GM12878 (cell line): ENCODE data around the gene ZC3H15. TPM values are rescaled to one million over a fixed set of nuclear protein-coding genes. Genes with fewer than 3 reads are reported as not detected.

ENCODE experiments used
- ATAC-seq: fragments of 200-7000 bp; cut with Tn5 transposase; 3 replicates; pipeline ENCODE4 v1.9.1; 2020; ENCODE audit warnings: mild to moderate bottlenecking, moderate library complexity
- BruUV-seq: library from RNA; stranded (reverse); fragments of 400-500 nt; replicated peaks from 2 replicates; lab custom pipeline; 2021; lab: Mats Ljungman, UMichigan
- CTCF ChIA-PET: fragments of 300-600 bp; sonication (Branson Sonifier 250); formaldehyde crosslinking; extraction: SDS; loops from one replicate; lab custom pipeline; 2021; ENCODE audit warnings: inconsistent platforms; lab: Yijun Ruan, JAX
- POLR2A ChIA-PET: fragments of 350-600 bp; formaldehyde crosslinking; extraction: SDS; loops from one replicate; lab custom pipeline; 2021; ENCODE audit warnings: inconsistent platforms; lab: Charles Lee
- RAD21 ChIA-PET: fragments of 300-600 bp; sonication (Branson Sonifier 250); formaldehyde crosslinking; loops from one replicate; lab custom pipeline; 2023; ENCODE audit warnings: antibody characterized with exemption; ENCODE audit not compliant: unreplicated experiment; lab: Charles Lee
- SMC1A ChIA-PET: fragments of 300-600 bp; sonication (Branson Sonifier 250); formaldehyde crosslinking; loops from one replicate; lab custom pipeline; 2023; ENCODE audit not compliant: unreplicated experiment, uncharacterized antibody; lab: Charles Lee
- DNase-seq: peaks from one replicate; pipeline ENCODE4 v3.0.0-alpha.2; 2011; ENCODE audit warnings: low read depth, low spot score
- FAIRE-seq: peaks from 3 replicates; lab custom pipeline; 2011; peaks lifted over from hg19 to GRCh38; lab: Jason Lieb, UNC
- H2AFZ ChIP-seq: 2 replicates; pipeline ENCODE4 v1.6.0; 2011; ENCODE audit warnings: low read depth, low read length, control low read depth; ENCODE audit not compliant: control insufficient read depth
- H3K27ac ChIP-seq: 2 replicates; pipeline ENCODE4 v1.5.1; 2011; ENCODE audit warnings: control low read depth; ENCODE audit not compliant: control insufficient read depth, insufficient read depth
- H3K27me3 ChIP-seq, 2 experiments: replicated peaks in 1 of 2; 2 replicates each; pipeline versions ENCODE4 v1.6.0 to v1.6.1; 2011; ENCODE audit warnings: low read length in 1 of 2; ENCODE audit not compliant: control insufficient read depth in 2 of 2, insufficient read depth in 2 of 2
- H3K36me3 ChIP-seq, 2 experiments: 2 replicates each; pipeline ENCODE4 v1.5.1; 2011; ENCODE audit warnings: low read length in 1 of 2; ENCODE audit not compliant: control insufficient read depth in 2 of 2, insufficient read depth in 2 of 2
- H3K4me1 ChIP-seq: 2 replicates; pipeline ENCODE4 v1.6.1; 2011; ENCODE audit warnings: mild to moderate bottlenecking, low read length, moderate library complexity, mixed read lengths; ENCODE audit not compliant: control insufficient read depth, insufficient read depth
- H3K4me2 ChIP-seq: 2 replicates; pipeline ENCODE4 v1.6.0; 2011; ENCODE audit warnings: control low read depth; ENCODE audit not compliant: control insufficient read depth, insufficient read depth
- H3K4me3 ChIP-seq: fragments of 200-600 bp; sonication (generic); 2 replicates; pipeline ENCODE4 v1.5.1; 2016
- H3K79me2 ChIP-seq: 2 replicates; pipeline ENCODE4 v1.6.0; 2011; ENCODE audit warnings: low read length; ENCODE audit not compliant: control insufficient read depth, insufficient read depth
- H3K9ac ChIP-seq: 2 replicates; pipeline ENCODE4 v1.8.0; 2011; ENCODE audit warnings: low read length, control low read depth, mixed read lengths; ENCODE audit not compliant: control insufficient read depth, insufficient read depth
- H3K9me3 ChIP-seq: replicated peaks from 3 replicates; pipeline ENCODE4 v1.5.1; 2011; ENCODE audit warnings: mild to moderate bottlenecking, low read length; ENCODE audit not compliant: control insufficient read depth, insufficient read depth
- H4K20me1 ChIP-seq: 2 replicates; pipeline ENCODE4 v1.6.0; 2011; ENCODE audit not compliant: control insufficient read depth, insufficient read depth
- EED ChIP-seq: sonication (generic); IDR thresholded peaks from 2 replicates; pipeline ENCODE4 v1.6.1; 2016; ENCODE audit warnings: antibody characterized with exemption, low read depth
- TCF12 ChIP-seq: IDR thresholded peaks from 2 replicates; pipeline ENCODE4 v1.6.1; 2011; ENCODE audit warnings: low read depth, mild to moderate bottlenecking, low read length
- WGBS: methylation state at CpG from one replicate; pipeline ENCODE4 v1.1.6; 2016; ENCODE audit warnings: low lambda C conversion rate; ENCODE audit not compliant: insufficient replicate concordance, insufficient coverage; ENCODE audit errors: missing lambda C conversion rate; 5-methylcytosine and 5-hydroxymethylcytosine counted together
- in situ Hi-C: fragments of 300-500 bp; cut with MboI; formaldehyde crosslinking; loops from 9 replicates; pipeline ENCODE4 v1.14.3; 2018; ENCODE audit warnings: mixed read lengths
- intact Hi-C: fragments of 100-400 bp; cut with micrococcal nuclease; formaldehyde crosslinking; loops from one replicate; pipeline ENCODE4 v1.14.2; 2022; ENCODE audit not compliant: unreplicated experiment
- polyA plus RNA-seq, 11 experiments: library from polyadenylated mRNA; depleted of rRNA in 4 of 11; unstranded in 6 of 11; stranded (reverse) in 5 of 11; fragments of >200 nt; fragmentation: Nextera tagmentation in 4 of 11; fragmentation: Illumina TruSeq in 1 of 11; extraction: Ambion mirVana in 4 of 11; extraction: Trizol in 1 of 11; gene quantifications; 1 replicate in 1 of 11; 2 replicates in 10 of 11; pipeline versions ENCODE4 v1.2.1 to v1.2.3, GENCODE V29; 2011 to 2016; ENCODE audit warnings: inconsistent platforms in 2 of 11, missing spikeins in 2 of 11, low read depth in 1 of 11
- total RNA-seq, 4 experiments: library from RNA; depleted of rRNA in 3 of 4; stranded (reverse); fragments of >200 nt in 3 of 4; fragmentation: Illumina TruSeq in 1 of 4; extraction: Trizol in 1 of 4; gene quantifications; 2 replicates each; pipeline versions ENCODE4 v1.2.1 to v1.2.3, GENCODE V29; 2013 to 2021
- TF ChIP-seq, protein P1 (sequence below): IDR thresholded peaks from 2 replicates; pipeline ENCODE4 v1.6.1; 2011; ENCODE audit warnings: mild to moderate bottlenecking, low read depth, low read length, moderate library complexity; ENCODE audit not compliant: insufficient replicate concordance
- TF ChIP-seq, protein P2 (sequence below): IDR thresholded peaks from 2 replicates; pipeline ENCODE4 v1.6.1; 2011; ENCODE audit warnings: low read depth, low read length, improper control_type of control experiment, borderline replicate concordance
- TF ChIP-seq, protein P3 (sequence below): IDR thresholded peaks from 2 replicates; pipeline ENCODE4 v1.6.1; 2012; ENCODE audit warnings: low read length, inconsistent platforms

Gene ZC3H15
- total and polyA plus RNA-seq, 10 of the 15 experiments (the other 5 are each of a cell fraction or from before 2014, with no cell fraction given): 51.5 to 152 (median 123) TPM

DNA sequence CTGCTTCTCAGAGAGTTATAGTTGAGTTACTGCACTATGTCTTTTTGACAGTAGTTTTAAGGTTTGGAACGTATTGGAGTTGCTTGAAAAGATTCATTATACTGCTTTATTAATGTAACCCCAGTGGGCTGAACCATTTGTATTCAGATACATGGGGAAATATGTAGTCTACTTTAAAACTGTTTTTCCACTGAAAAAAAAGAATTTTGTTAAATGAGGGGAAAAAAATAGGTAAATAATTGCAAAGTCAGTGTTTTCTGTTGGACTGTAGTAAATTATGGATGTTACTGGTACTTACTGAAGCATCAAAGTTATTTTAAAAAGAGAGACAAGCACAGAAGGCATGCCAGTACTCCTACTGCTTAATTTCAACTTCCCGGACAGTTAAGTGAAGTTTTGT is 36.4 kb downstream of the ZC3H15 start:
- no TSS peak for BruUV-seq
- intact Hi-C loops (no loop called here), in situ Hi-C loops (no loop called here)
- ATAC-seq (no peak), FAIRE-seq (no peak), DNase-seq (no peak)
- no peak overlapping the region for H3K9ac ChIP-seq
- WGBS: 95% methylated on average over 2 of the region's 2 CpGs
- H3K27me3 ChIP-seq: no peaks in the 10 kb centered on the region
- no peaks in the 10 kb centered on the region; the same call in 2 of the 3 replicates for H3K9me3 ChIP-seq
- CTCF ChIA-PET: no interaction called here
- H3K4me3 ChIP-seq: no peak overlapping the region
- no peaks in the 10 kb centered on the region for H3K4me1 ChIP-seq
- POLR2A ChIA-PET: no interaction called here
- TF ChIP-seq TCF12 (no peak), EED (no peak)
- TF ChIP-seq, protein P1, sequence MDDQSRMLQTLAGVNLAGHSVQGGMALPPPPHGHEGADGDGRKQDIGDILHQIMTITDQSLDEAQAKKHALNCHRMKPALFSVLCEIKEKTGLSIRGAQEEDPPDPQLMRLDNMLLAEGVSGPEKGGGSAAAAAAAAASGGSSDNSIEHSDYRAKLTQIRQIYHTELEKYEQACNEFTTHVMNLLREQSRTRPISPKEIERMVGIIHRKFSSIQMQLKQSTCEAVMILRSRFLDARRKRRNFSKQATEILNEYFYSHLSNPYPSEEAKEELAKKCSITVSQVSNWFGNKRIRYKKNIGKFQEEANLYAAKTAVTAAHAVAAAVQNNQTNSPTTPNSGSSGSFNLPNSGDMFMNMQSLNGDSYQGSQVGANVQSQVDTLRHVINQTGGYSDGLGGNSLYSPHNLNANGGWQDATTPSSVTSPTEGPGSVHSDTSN: no peak
- TF ChIP-seq, protein P2, sequence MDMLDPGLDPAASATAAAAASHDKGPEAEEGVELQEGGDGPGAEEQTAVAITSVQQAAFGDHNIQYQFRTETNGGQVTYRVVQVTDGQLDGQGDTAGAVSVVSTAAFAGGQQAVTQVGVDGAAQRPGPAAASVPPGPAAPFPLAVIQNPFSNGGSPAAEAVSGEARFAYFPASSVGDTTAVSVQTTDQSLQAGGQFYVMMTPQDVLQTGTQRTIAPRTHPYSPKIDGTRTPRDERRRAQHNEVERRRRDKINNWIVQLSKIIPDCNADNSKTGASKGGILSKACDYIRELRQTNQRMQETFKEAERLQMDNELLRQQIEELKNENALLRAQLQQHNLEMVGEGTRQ: no peak
- TF ChIP-seq, protein P3, sequence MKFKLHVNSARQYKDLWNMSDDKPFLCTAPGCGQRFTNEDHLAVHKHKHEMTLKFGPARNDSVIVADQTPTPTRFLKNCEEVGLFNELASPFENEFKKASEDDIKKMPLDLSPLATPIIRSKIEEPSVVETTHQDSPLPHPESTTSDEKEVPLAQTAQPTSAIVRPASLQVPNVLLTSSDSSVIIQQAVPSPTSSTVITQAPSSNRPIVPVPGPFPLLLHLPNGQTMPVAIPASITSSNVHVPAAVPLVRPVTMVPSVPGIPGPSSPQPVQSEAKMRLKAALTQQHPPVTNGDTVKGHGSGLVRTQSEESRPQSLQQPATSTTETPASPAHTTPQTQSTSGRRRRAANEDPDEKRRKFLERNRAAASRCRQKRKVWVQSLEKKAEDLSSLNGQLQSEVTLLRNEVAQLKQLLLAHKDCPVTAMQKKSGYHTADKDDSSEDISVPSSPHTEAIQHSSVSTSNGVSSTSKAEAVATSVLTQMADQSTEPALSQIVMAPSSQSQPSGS: no peak
- no peak overlapping the region for H3K27ac ChIP-seq
- no peak overlapping the region for H2AFZ ChIP-seq
- SMC1A ChIA-PET: no interaction called here
- no peak overlapping the region for H3K4me2 ChIP-seq
- H3K79me2 ChIP-seq: no peaks in the 10 kb centered on the region
- RAD21 ChIA-PET: no interaction called here
- H3K36me3 ChIP-seq: peaks cover 2 to 10% of the 10 kb centered on the region in 2 experiments; a peak in 3 of 4 replicates
- no peaks in the 10 kb centered on the region for H4K20me1 ChIP-seq
